Measurements from ENCODE around the gene RNU1-2. TPM values are rescaled to one million over a fixed set of nuclear protein-coding genes. Genes with fewer than 3 reads are reported as not detected.

RNU1-2 gene
- total and polyA plus RNA-seq, 2 of the 4 experiments (the other 2 are of a cell fraction) = under 0.01 TPM; not detected in 1

- Histone ChIP-seq H2AK5ac (ENCODE audit: low read depth, low read length) (no peak within 1 kb of the TSS), H2BK15ac (ENCODE audit: low read depth, low read length) (no peak within 1 kb of the TSS), H2BK5ac (ENCODE audit: low read depth, low read length, poor library complexity, severe bottlenecking) (no peak within 1 kb of the TSS), H3K56ac (ENCODE audit: extremely low read depth, insufficient read depth, low read length) (no peak within 1 kb of the TSS), H3K4me1 (ENCODE audit: control insufficient read depth, insufficient read depth, low read length) (peaks cover 5% of the 10 kb centered on the region; the same call in 1 of the 2 replicates), H2AFZ (replicated peaks; ENCODE audit: low read length, poor library complexity) (peak within 1 kb of the TSS; percentile 82), H4K8ac (ENCODE audit: low read depth in 2 of 2, low read length in 2 of 2) (no peak within 1 kb of the TSS), H3K79me1 (ENCODE audit: low read depth in 1 of 2, low read length in 2 of 2) (peaks cover 0 to 5% of the 10 kb centered on the region in 2 experiments; a peak in 1 of 4 replicates), H4K5ac (ENCODE audit: low read depth, low read length) (no peak within 1 kb of the TSS), H3K4ac (ENCODE audit: low read depth, low read length) (no peak within 1 kb of the TSS), H3K9ac (ENCODE audit: low read depth, low read length) (no peak within 1 kb of the TSS), H3K9me1 (ENCODE audit: insufficient read depth, low read length) (peaks cover 9% of the 10 kb centered on the region; the same call in 1 of the 2 replicates), H2BK120ac (ENCODE audit: low read depth, low read length) (no peak within 1 kb of the TSS), H3K4me2 (ENCODE audit: low read depth, low read length) (no peak within 1 kb of the TSS), H3K9me3 (ENCODE audit: control insufficient read depth, insufficient read depth, low read length) (no peaks in the 10 kb centered on the region), H3K14ac (replicated peaks; ENCODE audit: low read depth, low read length) (no peak within 1 kb of the TSS), H3K27ac (ENCODE audit: insufficient read depth, low read length) (no peak within 1 kb of the TSS), H4K20me1 (ENCODE audit: insufficient read depth, low read length) (no peaks in the 10 kb centered on the region), H3K36me3 (ENCODE audit: control insufficient read depth, insufficient read depth, low read length) (no peaks in the 10 kb centered on the region), H3K4me3 (ENCODE audit: insufficient read depth, low read depth, low read length) (no peak within 1 kb of the TSS), H3K27me3 (ENCODE audit: control insufficient read depth, insufficient read depth, low read length) (no peaks in the 10 kb centered on the region; the same call in 1 of the 2 replicates), H2AK9ac (replicated peaks; ENCODE audit: low read depth, low read length, poor library complexity) (peak within 1 kb of the TSS; percentile 67), H2BK20ac (ENCODE audit: low read depth, low read length) (no peak within 1 kb of the TSS), H3K18ac (ENCODE audit: low read depth, low read length) (no peak within 1 kb of the TSS), H4K91ac (ENCODE audit: insufficient read depth, low read depth, low read length) (no peak within 1 kb of the TSS), H3K23ac (ENCODE audit: low read depth, low read length) (no peak within 1 kb of the TSS; the same call in 1 of the 2 replicates)
- POLR2A ChIA-PET (ENCODE audit: unreplicated experiment) = no interaction called here
- 49% methylated on average over 3 of the region's 17 CpGs; no CpG with 5 or more reads in 1 of the 2 experiments for WGBS, 2 experiments (ENCODE audit: extremely low coverage in 2 of 2, insufficient read length in 1 of 2)
- BruUV-seq (replicated peaks) = no TSS peak
- DNase-seq (no peak), ATAC-seq (ENCODE audit: low read depth) (peak; percentile 60)
- CTCF ChIA-PET = no interaction called here
- in situ Hi-C loops (cut with MboI; ENCODE audit: low sequenced_read_pairs) (no loop called here), dilution Hi-C loops (cut with HindIII; ENCODE audit: low sequenced_read_pairs, unreplicated experiment) (no loop called here), intact Hi-C loops (cut with micrococcal nuclease) (no loop called here)
- TF ChIP-seq, protein P1, sequence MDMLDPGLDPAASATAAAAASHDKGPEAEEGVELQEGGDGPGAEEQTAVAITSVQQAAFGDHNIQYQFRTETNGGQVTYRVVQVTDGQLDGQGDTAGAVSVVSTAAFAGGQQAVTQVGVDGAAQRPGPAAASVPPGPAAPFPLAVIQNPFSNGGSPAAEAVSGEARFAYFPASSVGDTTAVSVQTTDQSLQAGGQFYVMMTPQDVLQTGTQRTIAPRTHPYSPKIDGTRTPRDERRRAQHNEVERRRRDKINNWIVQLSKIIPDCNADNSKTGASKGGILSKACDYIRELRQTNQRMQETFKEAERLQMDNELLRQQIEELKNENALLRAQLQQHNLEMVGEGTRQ (IDR thresholded peaks at IDR 0.05; ENCODE audit: low read depth, low read length) = peak; percentile 75
- TF ChIP-seq RAD21 (IDR thresholded peaks at IDR 0.05; ENCODE audit: low read length) = no peak
Observed at GRCh38 chr1:16921391-16922185, 25.8 kb downstream of the RNU1-2 start, which contains the start of gene CROCC. Gene CROCC, plus strand, starts transcription at chr1:16921931. Its CDS starts 88 bp downstream, at chr1:16922019.
